ENCODE data around the gene CHID1.

CHID1 gene

GRCh38 chr11:819129-819931 lies 91.3 kb downstream of the CHID1 start:
- no peak for FAIRE-seq

GRCh38 chr11:818396-819128 lies 92.0 kb downstream of the CHID1 start, which contains the start of gene PNPLA2:
Gene PNPLA2 (plus strand): TSS chr11:818914. CDS start chr11:819719, 805 bp downstream.
- no peak for FAIRE-seq

Measured in TTC549 (cell line).